Vagina (tissue), 2 donors: ENCODE measurements around the gene TBCE. TPM values are rescaled to one million over a fixed set of nuclear protein-coding genes. Genes with fewer than 3 reads are reported as not detected.

ENCODE experiments used
- DNase-seq, 2 donors: peaks; one replicate each; pipeline ENCODE4 v3.0.0-alpha.2; 2017; ENCODE audit errors: extremely low spot score in 2 of 2
- H3K27ac ChIP-seq: fragments of 200-600 bp; sonication (generic); one replicate; pipeline ENCODE4 v1.5.1; 2019
- H3K27me3 ChIP-seq: fragments of 200-600 bp; sonication (generic); one replicate; pipeline ENCODE4 v1.5.1; 2019
- H3K36me3 ChIP-seq, 2 donors: fragments of 200-600 bp; sonication (generic); one replicate each; pipeline ENCODE4 v1.5.1; 2017 to 2019
- H3K4me1 ChIP-seq: fragments of 200-600 bp; sonication (generic); one replicate; pipeline ENCODE4 v1.5.1; 2019
- H3K4me3 ChIP-seq, 2 donors: fragments of 200-600 bp; sonication (generic); 1 replicate in 1 of 2; 2 replicates in 1 of 2; pipeline ENCODE4 v1.5.1; 2016 to 2019
- H3K9me3 ChIP-seq: fragments of 200-600 bp; sonication (generic); one replicate; pipeline ENCODE4 v1.5.1; 2019
- CTCF ChIP-seq, 3 experiments: fragments of 450-650 bp in 2 of 3; fragments of 200-600 bp in 1 of 3; sonication (generic) in 1 of 3; IDR thresholded peaks; one replicate each; pipeline ENCODE4 v1.5.1; 2017 to 2019; ENCODE audit warnings: antibody characterized with exemption in 3 of 3, mild to moderate bottlenecking in 2 of 3, moderate library complexity in 2 of 3
- POLR2A ChIP-seq, 2 donors: fragments of 450-650 bp; IDR thresholded peaks; one replicate each; pipeline ENCODE4 v1.6.1; 2017; ENCODE audit warnings: antibody characterized with exemption in 2 of 2, mild to moderate bottlenecking in 2 of 2, moderate library complexity in 2 of 2
- POLR2AphosphoS5 ChIP-seq, 2 donors: sonication (generic); formaldehyde crosslinking; IDR thresholded peaks; one replicate each; pipeline ENCODE4 v1.9.0; 2017; ENCODE audit warnings: antibody characterized with exemption in 2 of 2, mild to moderate bottlenecking in 2 of 2, low read depth in 1 of 2; ENCODE audit not compliant: insufficient read depth in 1 of 2
- intact Hi-C: fragments of 100-400 bp; cut with DNase I; formaldehyde crosslinking; loops from one replicate; pipeline ENCODE4 v1.15.1; 2023
- total RNA-seq: library from RNA; depleted of rRNA; stranded (reverse); fragments of >200 nt; gene quantifications from one replicate; pipeline ENCODE4 v1.2.3, GENCODE V29; 2016

Gene TBCE
- total RNA-seq, 1 donor from 2014 or later, result 23.6 TPM

GRCh38 chr1:235328271-235329138, 38.7 kb upstream of the TBCE start, which contains the start of gene GGPS1:
TSS of gene GGPS1 (plus strand) at chr1:235328570. CDS start at chr1:235335265, 6,695 bp downstream.
- no peaks in the 10 kb centered on the region for H3K36me3 ChIP-seq
- no peak for TF ChIP-seq CTCF (IDR thresholded peaks at IDR 0.05)
- peak in 1 of 2 donors; percentile 95 for TF ChIP-seq POLR2A (IDR thresholded peaks at IDR 0.05)
- peak; percentile 60 to 96 for TF ChIP-seq POLR2AphosphoS5 (IDR thresholded peaks at IDR 0.05; ENCODE audit: insufficient read depth in 1 of 2, low read depth in 1 of 2)
- DNase-seq, result peak; percentile 98 to 99
- no peaks in the 10 kb centered on the region for H3K9me3 ChIP-seq
- H3K27ac ChIP-seq, result peak within 1 kb of the TSS; percentile 94
- H3K4me1 ChIP-seq, result peaks cover 75% of the 10 kb centered on the region
- H3K27me3 ChIP-seq, result no peaks in the 10 kb centered on the region
- intact Hi-C loops, result no loop called here
- peak within 1 kb of the TSS; percentile 65 to 93 for H3K4me3 ChIP-seq

- Histone ChIP-seq H3K27ac (peak overlapping the region; percentile 91), H3K36me3 (no peaks in the 10 kb centered on the region), H3K27me3 (no peaks in the 10 kb centered on the region), H3K9me3 (no peaks in the 10 kb centered on the region), H3K4me1 (peaks cover 68% of the 10 kb centered on the region), H3K4me3 (peak overlapping the region; percentile 59 to 93)
- no peak for DNase-seq
- TF ChIP-seq POLR2AphosphoS5 (IDR thresholded peaks at IDR 0.05; ENCODE audit: insufficient read depth in 1 of 2, low read depth in 1 of 2) (no peak), POLR2A (IDR thresholded peaks at IDR 0.05) (no peak), CTCF (IDR thresholded peaks at IDR 0.05) (no peak)
- intact Hi-C loops, result no loop called here
These were observed 37.9 kb upstream of the TBCE start for GRCh38 chr1:235329139-235329902.

- Histone ChIP-seq H3K9me3 (no peaks in the 10 kb centered on the region), H3K36me3 (peaks cover 0 to 8% of the 10 kb centered on the region in 2 donors), H3K4me3 (no peak overlapping the region), H3K27ac (no peak overlapping the region), H3K4me1 (peaks cover 52% of the 10 kb centered on the region), H3K27me3 (no peaks in the 10 kb centered on the region)
- DNase-seq, result no peak
- intact Hi-C loops, result no loop called here
- no peak for TF ChIP-seq POLR2A (IDR thresholded peaks at IDR 0.05)
- TF ChIP-seq CTCF (IDR thresholded peaks at IDR 0.05), result no peak
- TF ChIP-seq POLR2AphosphoS5 (IDR thresholded peaks at IDR 0.05; ENCODE audit: insufficient read depth in 1 of 2, low read depth in 1 of 2), result no peak
These were observed 36.3 kb upstream of the TBCE start for GRCh38 chr1:235330918-235331285.

- Histone ChIP-seq H3K9me3 (no peaks in the 10 kb centered on the region), H3K4me3 (no peak overlapping the region), H3K27ac (no peak overlapping the region), H3K27me3 (no peaks in the 10 kb centered on the region), H3K36me3 (peaks cover 0 to 11% of the 10 kb centered on the region in 2 donors), H3K4me1 (peaks cover 47% of the 10 kb centered on the region)
- intact Hi-C loops, result no loop called here
- no peak for DNase-seq
- no peak for TF ChIP-seq CTCF (IDR thresholded peaks at IDR 0.05)
- no peak for TF ChIP-seq POLR2A (IDR thresholded peaks at IDR 0.05)
- no peak for TF ChIP-seq POLR2AphosphoS5 (IDR thresholded peaks at IDR 0.05; ENCODE audit: insufficient read depth in 1 of 2, low read depth in 1 of 2)
These were observed 35.8 kb upstream of the TBCE start for GRCh38 chr1:235331401-235331800.
